Measurements from ENCODE around the gene SSMEM1. TPM values are rescaled to one million over a fixed set of nuclear protein-coding genes. Genes with fewer than 3 reads are reported as not detected.
"Not testable (repeated sequence)": the region's sequence is repeated elsewhere in the genome, so short reads cannot be mapped to it uniquely, and the experiment has no call there.

Gene SSMEM1
- polyA plus RNA-seq, 1 experiment = not detected

DNA sequence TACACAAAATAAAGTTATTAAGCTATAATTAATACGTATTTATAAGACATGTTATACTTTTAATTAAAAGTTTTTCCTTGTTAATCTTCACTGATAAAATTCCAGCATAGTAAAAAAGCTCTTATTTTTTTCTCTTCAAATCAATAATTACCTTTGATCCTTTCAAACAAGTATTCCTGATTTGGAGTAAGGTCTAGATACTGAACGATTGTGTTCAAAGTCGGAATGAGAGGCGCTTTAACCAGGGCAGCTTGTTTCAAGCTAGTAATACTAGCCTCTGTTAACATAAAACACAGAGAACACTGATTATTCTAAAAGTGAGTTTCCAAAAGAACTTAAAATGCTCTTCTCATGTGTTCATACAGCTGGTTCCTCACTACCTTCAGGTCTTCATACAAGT is 29.4 kb upstream of the SSMEM1 start:
- no peaks in the 10 kb centered on the region for H3K9me3 ChIP-seq (ENCODE audit: control insufficient read depth, insufficient read depth, low read length)
- no peak overlapping the region for H3K27ac ChIP-seq (ENCODE audit: low read depth, low read length)
- TF ChIP-seq, protein P1, sequence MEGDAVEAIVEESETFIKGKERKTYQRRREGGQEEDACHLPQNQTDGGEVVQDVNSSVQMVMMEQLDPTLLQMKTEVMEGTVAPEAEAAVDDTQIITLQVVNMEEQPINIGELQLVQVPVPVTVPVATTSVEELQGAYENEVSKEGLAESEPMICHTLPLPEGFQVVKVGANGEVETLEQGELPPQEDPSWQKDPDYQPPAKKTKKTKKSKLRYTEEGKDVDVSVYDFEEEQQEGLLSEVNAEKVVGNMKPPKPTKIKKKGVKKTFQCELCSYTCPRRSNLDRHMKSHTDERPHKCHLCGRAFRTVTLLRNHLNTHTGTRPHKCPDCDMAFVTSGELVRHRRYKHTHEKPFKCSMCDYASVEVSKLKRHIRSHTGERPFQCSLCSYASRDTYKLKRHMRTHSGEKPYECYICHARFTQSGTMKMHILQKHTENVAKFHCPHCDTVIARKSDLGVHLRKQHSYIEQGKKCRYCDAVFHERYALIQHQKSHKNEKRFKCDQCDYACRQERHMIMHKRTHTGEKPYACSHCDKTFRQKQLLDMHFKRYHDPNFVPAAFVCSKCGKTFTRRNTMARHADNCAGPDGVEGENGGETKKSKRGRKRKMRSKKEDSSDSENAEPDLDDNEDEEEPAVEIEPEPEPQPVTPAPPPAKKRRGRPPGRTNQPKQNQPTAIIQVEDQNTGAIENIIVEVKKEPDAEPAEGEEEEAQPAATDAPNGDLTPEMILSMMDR (IDR thresholded peaks at IDR 0.05; ENCODE audit: low read depth, low read length) = no peak
- CTCF ChIA-PET = interaction anchor here (1.0 to 1.4 kb wide), 2 partner anchors 106 to 580 kb away, joined by 3 to 6 read pairs; no protein-coding TSS in a partner anchor
- H3K27me3 ChIP-seq (ENCODE audit: control insufficient read depth, insufficient read depth, low read length) = no peaks in the 10 kb centered on the region
- DNase-seq (ENCODE audit: low read depth, low spot score) = no peak
- POLR2A ChIA-PET = no interaction called here
- no peak overlapping the region for H3K4me3 ChIP-seq (ENCODE audit: low read depth, low read length)

DNA sequence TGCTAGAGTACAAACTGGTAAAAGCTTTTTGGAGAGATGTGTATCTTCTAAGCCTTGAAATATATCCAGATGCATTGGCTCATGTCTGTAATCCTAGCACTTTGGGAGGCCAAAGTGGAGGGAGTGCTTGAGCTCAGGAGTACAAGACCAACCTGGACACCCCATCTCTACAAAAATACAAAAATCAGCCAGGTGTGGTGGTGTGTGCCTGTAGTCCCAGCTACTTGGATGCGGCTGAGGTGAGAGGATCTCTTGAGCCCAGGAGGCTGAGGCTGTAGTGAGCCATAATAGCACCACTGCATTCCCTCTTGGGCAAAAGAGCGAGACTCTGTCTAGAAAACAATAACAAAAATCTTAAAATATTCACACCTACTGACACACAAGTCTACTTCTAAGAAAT is 28.0 kb upstream of the SSMEM1 start:
- TF ChIP-seq, protein P1 (IDR thresholded peaks at IDR 0.05; ENCODE audit: low read depth, low read length) = no peak
- no peak overlapping the region for H3K27ac ChIP-seq (ENCODE audit: low read depth, low read length)
- CTCF ChIA-PET = interaction anchor here (0.6 to 1.4 kb wide), 2 partner anchors 83 to 107 kb away, joined by 3 to 6 read pairs; no protein-coding TSS in a partner anchor
- no peak for DNase-seq (ENCODE audit: low read depth, low spot score)
- H3K9me3 ChIP-seq (ENCODE audit: control insufficient read depth, insufficient read depth, low read length) = no peaks in the 10 kb centered on the region
- no peak overlapping the region for H3K4me3 ChIP-seq (ENCODE audit: low read depth, low read length)
- POLR2A ChIA-PET = no interaction called here
- no peaks in the 10 kb centered on the region for H3K27me3 ChIP-seq (ENCODE audit: control insufficient read depth, insufficient read depth, low read length)

DNA sequence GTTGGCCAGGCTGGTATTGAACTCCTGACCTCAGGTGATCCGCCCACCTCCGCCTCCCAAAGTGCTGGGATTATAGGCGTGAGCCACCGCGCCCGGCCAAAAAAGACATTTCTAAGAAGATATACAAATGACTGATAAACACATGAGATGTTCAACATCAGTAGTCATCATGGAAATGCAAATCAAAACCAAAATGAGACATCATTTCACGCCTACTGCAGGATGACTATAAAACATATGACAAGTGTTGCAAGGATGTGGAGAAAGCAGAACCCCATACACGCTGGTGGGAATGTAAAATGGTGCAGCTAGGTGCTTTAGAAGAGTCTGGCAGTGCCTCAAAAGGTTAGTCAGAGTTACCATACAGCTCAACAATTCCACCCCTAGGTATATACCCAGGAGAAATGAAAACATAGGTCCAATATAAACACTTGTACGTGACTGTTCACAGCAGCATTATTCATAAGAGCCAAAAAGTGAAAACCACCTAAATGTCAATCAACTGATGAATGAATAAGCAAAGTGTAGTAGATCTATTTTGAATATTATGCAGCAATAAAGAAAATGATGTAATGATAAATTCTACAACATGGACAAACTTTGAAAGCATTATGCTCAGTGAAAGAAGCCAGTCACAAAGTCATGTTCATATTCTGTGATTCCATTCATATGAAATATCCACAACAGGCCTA is 26.9 kb upstream of the SSMEM1 start:
- TF ChIP-seq, protein P1 (IDR thresholded peaks at IDR 0.05; ENCODE audit: low read depth, low read length) = no peak
- POLR2A ChIA-PET = no interaction called here

DNA sequence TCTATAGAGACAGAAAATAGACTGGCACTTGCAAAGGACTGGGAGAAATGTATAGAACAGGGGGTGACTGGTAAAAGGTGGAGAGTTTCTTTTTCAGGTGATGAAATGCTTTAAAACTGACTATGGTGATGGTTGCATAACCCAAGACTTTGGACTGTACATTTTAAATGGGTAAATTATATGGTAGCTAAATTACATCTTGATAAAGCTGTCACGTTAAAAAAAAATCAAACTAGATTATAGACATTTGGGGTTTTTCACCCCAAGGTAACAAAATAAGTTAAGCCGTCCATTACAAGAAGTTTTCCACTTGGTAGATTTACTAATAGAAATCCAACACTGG is 26.4 kb upstream of the SSMEM1 start:
- Histone ChIP-seq H3K9me3 (ENCODE audit: control insufficient read depth, insufficient read depth, low read length) (no peaks in the 10 kb centered on the region), H3K4me3 (ENCODE audit: low read depth, low read length) (no peak overlapping the region), H3K27me3 (ENCODE audit: control insufficient read depth, insufficient read depth, low read length) (no peaks in the 10 kb centered on the region), H3K27ac (ENCODE audit: low read depth, low read length) (no peak overlapping the region)
- POLR2A ChIA-PET = no interaction called here
- TF ChIP-seq, protein P1 (IDR thresholded peaks at IDR 0.05; ENCODE audit: low read depth, low read length) = no peak
- CTCF ChIA-PET = interaction anchor here (1.1 kb wide), 2 partner anchors 311 to 577 kb away, joined by 3 to 4 read pairs; partner anchors contain the start of gene MEST
- DNase-seq (ENCODE audit: low read depth, low spot score) = no peak

More for the DNA sequence above, 26.9 kb upstream of the SSMEM1 start:
- CTCF ChIA-PET = no interaction called here
- H3K27ac ChIP-seq (ENCODE audit: low read depth, low read length) = no peak overlapping the region
- no peak for DNase-seq (ENCODE audit: low read depth, low spot score)
- no peaks in the 10 kb centered on the region for H3K9me3 ChIP-seq (ENCODE audit: control insufficient read depth, insufficient read depth, low read length)
- H3K4me3 ChIP-seq (ENCODE audit: low read depth, low read length) = no peak overlapping the region
- H3K27me3 ChIP-seq (ENCODE audit: control insufficient read depth, insufficient read depth, low read length) = no peaks in the 10 kb centered on the region

- DNase-seq (ENCODE audit: low read depth, low spot score) = no peak
- no peak overlapping the region for H3K27ac ChIP-seq (ENCODE audit: low read depth, low read length)
- H3K27me3 ChIP-seq (ENCODE audit: control insufficient read depth, insufficient read depth, low read length) = no peaks in the 10 kb centered on the region
- ChIA-PET POLR2A (interaction anchor here (1.1 kb wide), 1 partner anchor 22 kb away, joined by 3 read pairs; the partner anchor contains the start of gene TMEM209), CTCF (interaction anchor here (1.2 to 2.1 kb wide), 2 partner anchors 87 to 111 kb away, joined by 3 to 7 read pairs; no protein-coding TSS in a partner anchor)
- H3K9me3 ChIP-seq (ENCODE audit: control insufficient read depth, insufficient read depth, low read length) = no peaks in the 10 kb centered on the region
- H3K4me3 ChIP-seq (ENCODE audit: low read depth, low read length) = no peak overlapping the region
- TF ChIP-seq, protein P1 (IDR thresholded peaks at IDR 0.05; ENCODE audit: low read depth, low read length) = no peak
These were observed 24.7 kb upstream of the SSMEM1 start for GRCh38 chr7:130182990-130183389.

DNA sequence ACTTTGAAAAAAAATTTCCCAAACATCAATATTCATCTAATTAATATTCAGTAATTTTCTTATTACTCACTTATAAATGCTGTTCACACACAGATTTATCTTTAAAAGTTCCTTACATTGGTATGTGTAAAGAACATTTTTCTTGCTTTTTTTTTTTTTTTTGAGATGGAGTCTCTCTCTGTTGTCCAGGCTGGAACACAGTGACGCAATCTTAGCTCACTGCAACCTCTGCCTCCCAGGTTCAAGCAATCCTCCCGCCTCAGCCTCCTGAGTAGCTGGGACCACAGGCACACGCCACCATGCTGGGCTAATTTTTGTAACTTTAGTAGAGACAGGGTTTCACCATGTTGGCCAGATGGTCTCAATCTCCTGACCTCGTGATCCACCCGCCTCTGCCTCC is 23.3 kb upstream of the SSMEM1 start:
- POLR2A ChIA-PET; H3K4me3 ChIP-seq (ENCODE audit: low read depth, low read length); H3K9me3 ChIP-seq (ENCODE audit: control insufficient read depth, insufficient read depth, low read length); H3K27ac ChIP-seq (ENCODE audit: low read depth, low read length); H3K27me3 ChIP-seq (ENCODE audit: control insufficient read depth, insufficient read depth, low read length); CTCF ChIA-PET; DNase-seq (ENCODE audit: low read depth, low spot score): not testable (repeated sequence)
